Adrenal gland (tissue), 12 donors: Measurements from ENCODE around the gene REG3G. TPM values are rescaled to one million over a fixed set of nuclear protein-coding genes. Genes with fewer than 3 reads are reported as not detected.

ENCODE experiments used
- DNase-seq, 7 donors: peaks; one replicate each; pipeline ENCODE4 v3.0.0-alpha.2; 2019 to 2020
- H3K27ac ChIP-seq, 5 donors: fragments of 200-600 bp; sonication (generic) in 4 of 5; 1 replicate in 3 of 5; 2 replicates in 2 of 5; pipeline versions ENCODE4 v1.5.1 to v1.8.0; 2016 to 2020; ENCODE audit warnings: mild to moderate bottlenecking in 1 of 5
- H3K27me3 ChIP-seq: fragments of 200-600 bp; 2 replicates; pipeline ENCODE4 v1.8.0; 2021
- H3K36me3 ChIP-seq, 2 donors: fragments of 200-600 bp; replicated peaks in 1 of 2; 1 replicate in 1 of 2; 2 replicates in 1 of 2; pipeline versions ENCODE4 v1.5.1 to v1.8.0; 2018 to 2022
- H3K4me1 ChIP-seq, 2 donors: fragments of 200-600 bp; replicated peaks in 1 of 2; 1 replicate in 1 of 2; 2 replicates in 1 of 2; pipeline versions ENCODE4 v1.5.1 to v1.8.0; 2018 to 2021
- H3K4me3 ChIP-seq, 4 donors: fragments of 200-600 bp; sonication (generic) in 3 of 4; one replicate each; pipeline ENCODE4 v1.5.1; 2016 to 2018
- H3K9me3 ChIP-seq, 3 donors: fragments of 200-600 bp; sonication (generic) in 1 of 3; replicated peaks in 1 of 3; 1 replicate in 2 of 3; 2 replicates in 1 of 3; pipeline versions ENCODE4 v1.5.1 to v1.8.0; 2016 to 2021
- POLR2A ChIP-seq, 2 donors: fragments of 450-650 bp; IDR thresholded peaks; one replicate each; pipeline ENCODE4 v1.6.1; 2017; ENCODE audit warnings: antibody characterized with exemption in 2 of 2, mild to moderate bottlenecking in 2 of 2, moderate library complexity in 1 of 2
- WGBS, 4 donors: extraction: QIAGEN DNeasy Blood & Tissue Kit in 2 of 4; methylation state at CpG; one replicate each; pipeline versions ENCODE4 v1.1.5 to v1.1.7; 2013 to 2017; 5-methylcytosine and 5-hydroxymethylcytosine counted together
- intact Hi-C, 2 donors: fragments of 100-400 bp; cut with DNase I; formaldehyde crosslinking; loops; one replicate each; pipeline versions ENCODE4 v1.14.1 to v1.15.0; 2022 to 2023
- polyA plus RNA-seq, 3 donors: library from polyadenylated mRNA; stranded (reverse); fragments of 200-250 nt in 2 of 3; fragments of 350-450 nt in 1 of 3; fragmentation: Illumina TruSeq in 1 of 3; extraction: RNeasy Lipid Tissue Mini Kit (QIAGEN cat#74804) in 1 of 3; gene quantifications; one replicate each; pipeline ENCODE4 v1.2.3, GENCODE V29; 2013 to 2014
- total RNA-seq, 9 donors: library from RNA; depleted of rRNA in 4 of 9; stranded (reverse); fragments of >200 nt in 4 of 9; fragments of 120-200 nt in 1 of 9; fragmentation: NEBNext Ultra II Directional in 1 of 9; extraction: Animal tissue kit (Norgen Biotek cat#: 25700) in 1 of 9; gene quantifications; one replicate each; pipeline versions ENCODE4 v1.1.0 to v1.2.4, GENCODE V29; 2013 to 2023
- TF ChIP-seq, protein P1 (sequence below), 6 experiments: fragments of 450-650 bp in 4 of 6; fragments of 200-600 bp in 2 of 6; sonication (generic) in 1 of 6; IDR thresholded peaks; 1 replicate in 5 of 6; 2 replicates in 1 of 6; pipeline versions ENCODE4 v1.5.1 to v1.8.0; 2016 to 2021; ENCODE audit warnings: antibody characterized with exemption in 6 of 6, mild to moderate bottlenecking in 2 of 6, moderate library complexity in 1 of 6
- donor health status: healthy with polysubstance abuse.
- donor health status: Bipolar disorder and iron deficiency.
- donor health status: DM: yes; HTN: yes; CAD: no.
- donor health status: DM: no; HTN: no; CAD: no.
- donor health status: DM: no; HTN: no; CAD: no.
- donor health status: DM: yes; HTN: yes; CAD: no.

The REG3G gene
- total and polyA plus RNA-seq, 12 donors = 1.5 to 150 (median 10.1) TPM; not detected in 1

DNA sequence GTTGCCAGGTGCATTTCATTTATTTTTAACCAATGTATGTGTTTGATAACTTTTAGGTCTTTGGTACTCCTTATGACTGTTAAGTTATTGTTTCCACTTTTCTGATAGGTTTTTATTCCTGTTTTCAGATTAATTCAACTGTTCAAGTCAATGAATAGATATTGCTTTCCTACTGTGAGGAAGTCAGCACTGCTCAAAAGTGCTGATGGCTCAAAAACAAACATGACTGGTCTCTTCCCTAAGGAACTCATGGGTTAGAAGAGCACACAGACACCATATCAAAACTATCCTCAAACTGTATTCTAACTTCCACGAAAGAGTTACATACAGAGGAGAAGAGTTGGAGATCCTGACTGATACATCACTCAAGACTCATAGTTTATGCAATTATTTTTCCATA is 39.9 kb upstream of the REG3G start:
- intact Hi-C loops = no loop called here
- Histone ChIP-seq H3K4me1 (no peaks in the 10 kb centered on the region), H3K9me3 (no peaks in the 10 kb centered on the region), H3K4me3 (no peak overlapping the region), H3K36me3 (no peaks in the 10 kb centered on the region), H3K27ac (no peak overlapping the region), H3K27me3 (no peaks in the 10 kb centered on the region)
- DNase-seq = no peak
- TF ChIP-seq, protein P1, sequence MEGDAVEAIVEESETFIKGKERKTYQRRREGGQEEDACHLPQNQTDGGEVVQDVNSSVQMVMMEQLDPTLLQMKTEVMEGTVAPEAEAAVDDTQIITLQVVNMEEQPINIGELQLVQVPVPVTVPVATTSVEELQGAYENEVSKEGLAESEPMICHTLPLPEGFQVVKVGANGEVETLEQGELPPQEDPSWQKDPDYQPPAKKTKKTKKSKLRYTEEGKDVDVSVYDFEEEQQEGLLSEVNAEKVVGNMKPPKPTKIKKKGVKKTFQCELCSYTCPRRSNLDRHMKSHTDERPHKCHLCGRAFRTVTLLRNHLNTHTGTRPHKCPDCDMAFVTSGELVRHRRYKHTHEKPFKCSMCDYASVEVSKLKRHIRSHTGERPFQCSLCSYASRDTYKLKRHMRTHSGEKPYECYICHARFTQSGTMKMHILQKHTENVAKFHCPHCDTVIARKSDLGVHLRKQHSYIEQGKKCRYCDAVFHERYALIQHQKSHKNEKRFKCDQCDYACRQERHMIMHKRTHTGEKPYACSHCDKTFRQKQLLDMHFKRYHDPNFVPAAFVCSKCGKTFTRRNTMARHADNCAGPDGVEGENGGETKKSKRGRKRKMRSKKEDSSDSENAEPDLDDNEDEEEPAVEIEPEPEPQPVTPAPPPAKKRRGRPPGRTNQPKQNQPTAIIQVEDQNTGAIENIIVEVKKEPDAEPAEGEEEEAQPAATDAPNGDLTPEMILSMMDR (IDR thresholded peaks at IDR 0.05) = no peak
- TF ChIP-seq POLR2A (IDR thresholded peaks at IDR 0.05) = no peak
- 74 to 89% (median 79%) methylated on average over 1 of the region's 1 CpG for WGBS, 4 donors

DNA sequence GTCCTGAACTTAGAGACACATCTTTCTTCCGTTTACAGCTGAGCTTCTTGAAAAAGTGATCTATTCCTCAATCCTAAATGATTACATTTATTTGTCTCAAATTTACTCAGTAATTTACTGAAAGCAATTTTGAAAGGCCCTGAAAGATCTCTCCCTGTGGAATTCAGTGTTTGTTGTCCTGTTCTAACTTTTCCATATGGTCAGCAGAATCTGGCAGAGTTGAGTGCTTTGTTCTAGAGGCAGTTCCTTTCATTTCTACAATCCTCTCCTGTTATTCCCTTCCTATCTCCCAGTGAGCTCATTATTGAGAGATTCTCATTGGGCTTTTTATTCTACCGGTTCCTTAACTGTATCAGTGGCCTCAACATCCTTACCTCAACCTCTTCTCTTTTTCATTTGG is 36.5 kb upstream of the REG3G start:
- peaks cover 15% of the 10 kb centered on the region for H3K27me3 ChIP-seq
- H3K36me3 ChIP-seq = no peaks in the 10 kb centered on the region
- TF ChIP-seq, protein P1 (IDR thresholded peaks at IDR 0.05) = no peak
- TF ChIP-seq POLR2A (IDR thresholded peaks at IDR 0.05) = no peak
- H3K4me3 ChIP-seq = no peak overlapping the region
- H3K27ac ChIP-seq = no peak overlapping the region
- peaks cover 0 to 8% of the 10 kb centered on the region in 2 donors for H3K4me1 ChIP-seq
- 72 to 74% (median 73%) methylated on average over 2 of the region's 2 CpGs for WGBS, 4 donors
- H3K9me3 ChIP-seq = no peaks in the 10 kb centered on the region
- intact Hi-C loops = no loop called here
- no peak for DNase-seq

GRCh38 chr2:78992451-78992806 is 33.1 kb upstream of the REG3G start:
- H3K4me1 ChIP-seq = peaks cover 0 to 8% of the 10 kb centered on the region in 2 donors
- peaks cover 15% of the 10 kb centered on the region for H3K27me3 ChIP-seq
- no peak overlapping the region for H3K4me3 ChIP-seq
- no peak overlapping the region for H3K27ac ChIP-seq
- peak in 5 of 7 donors; percentile 20 to 72 (median 37) for DNase-seq
- intact Hi-C loops = no loop called here
- H3K9me3 ChIP-seq = no peaks in the 10 kb centered on the region
- H3K36me3 ChIP-seq = no peaks in the 10 kb centered on the region
- 16 to 25% (median 22%) methylated on average over 11 of the region's 11 CpGs for WGBS, 4 donors
- TF ChIP-seq POLR2A (IDR thresholded peaks at IDR 0.05) = no peak
- TF ChIP-seq, protein P1 (IDR thresholded peaks at IDR 0.05) = peak; percentile 27 to 48 (median 34)

- TF ChIP-seq, protein P1 (IDR thresholded peaks at IDR 0.05) = no peak
- TF ChIP-seq POLR2A (IDR thresholded peaks at IDR 0.05) = no peak
- no peak overlapping the region for H3K4me3 ChIP-seq
- no peaks in the 10 kb centered on the region for H3K9me3 ChIP-seq
- WGBS, 4 donors = 1 to 6% (median 2%) methylated on average over 19 to 45 of the region's 45 CpGs
- no peak overlapping the region for H3K27ac ChIP-seq
- peaks cover 15% of the 10 kb centered on the region for H3K27me3 ChIP-seq
- DNase-seq = no peak
- intact Hi-C loops = no loop called here
- peaks cover 0 to 8% of the 10 kb centered on the region in 2 donors for H3K4me1 ChIP-seq
- no peaks in the 10 kb centered on the region for H3K36me3 ChIP-seq
These were observed 32.5 kb upstream of the REG3G start for GRCh38 chr2:78992807-78993517.
